Fibroblast of lung (primary cell): Measurements from ENCODE around the gene CLTB.

Experiments used
- EZH2 ChIP-seq: IDR thresholded peaks from 2 replicates; pipeline ENCODE4 v1.5.1; 2012; ENCODE audit warnings: low read length, control low read depth, mild to moderate bottlenecking; ENCODE audit errors: missing control alignments
- TF ChIP-seq, protein P1 (sequence below), 2 donors: IDR thresholded peaks in 1 of 2; conservative IDR thresholded peaks in 1 of 2; 1 replicate in 1 of 2; 2 replicates in 1 of 2; pipeline ENCODE4 v1.5.1; 2011 to 2012; ENCODE audit warnings: low read length in 2 of 2, control low read depth in 1 of 2, inconsistent platforms in 1 of 2, low read depth in 1 of 2, mild to moderate bottlenecking in 1 of 2

DNA sequence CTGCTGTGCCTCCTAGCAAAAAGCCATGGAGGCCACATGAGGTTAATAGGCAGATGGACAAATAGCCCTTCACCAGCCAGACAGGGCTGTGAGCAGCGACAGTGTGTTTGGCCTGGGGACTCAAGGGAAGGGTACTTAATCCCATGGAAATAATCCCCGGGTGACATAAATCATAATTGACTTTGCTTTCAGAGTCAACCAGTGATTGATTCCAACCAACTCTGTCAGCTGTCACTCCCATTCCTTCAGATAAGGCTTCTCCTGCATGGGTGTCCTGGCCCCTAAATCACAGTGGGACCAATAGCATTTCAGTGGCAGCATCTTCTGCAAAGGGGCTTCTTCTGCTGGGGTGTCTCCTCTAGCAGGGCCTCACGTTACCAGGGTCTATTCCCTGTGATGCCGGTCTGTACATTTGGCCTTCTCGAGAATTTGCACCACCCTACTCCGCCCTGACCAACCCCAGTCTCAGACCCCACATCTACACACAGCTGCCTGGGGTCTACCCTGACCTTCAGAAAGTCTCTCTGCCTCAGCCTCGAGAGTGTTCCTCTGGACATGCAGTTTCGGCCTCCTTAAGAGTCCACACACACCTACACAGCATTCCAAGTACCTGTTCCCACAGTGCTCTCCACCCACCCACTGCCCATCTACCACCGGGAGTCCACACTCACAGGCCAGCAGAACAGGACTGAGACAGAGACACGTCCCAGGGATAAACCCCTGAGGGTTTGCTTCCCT lies 3.7 kb downstream of the CLTB start:
- TF ChIP-seq, protein P1, sequence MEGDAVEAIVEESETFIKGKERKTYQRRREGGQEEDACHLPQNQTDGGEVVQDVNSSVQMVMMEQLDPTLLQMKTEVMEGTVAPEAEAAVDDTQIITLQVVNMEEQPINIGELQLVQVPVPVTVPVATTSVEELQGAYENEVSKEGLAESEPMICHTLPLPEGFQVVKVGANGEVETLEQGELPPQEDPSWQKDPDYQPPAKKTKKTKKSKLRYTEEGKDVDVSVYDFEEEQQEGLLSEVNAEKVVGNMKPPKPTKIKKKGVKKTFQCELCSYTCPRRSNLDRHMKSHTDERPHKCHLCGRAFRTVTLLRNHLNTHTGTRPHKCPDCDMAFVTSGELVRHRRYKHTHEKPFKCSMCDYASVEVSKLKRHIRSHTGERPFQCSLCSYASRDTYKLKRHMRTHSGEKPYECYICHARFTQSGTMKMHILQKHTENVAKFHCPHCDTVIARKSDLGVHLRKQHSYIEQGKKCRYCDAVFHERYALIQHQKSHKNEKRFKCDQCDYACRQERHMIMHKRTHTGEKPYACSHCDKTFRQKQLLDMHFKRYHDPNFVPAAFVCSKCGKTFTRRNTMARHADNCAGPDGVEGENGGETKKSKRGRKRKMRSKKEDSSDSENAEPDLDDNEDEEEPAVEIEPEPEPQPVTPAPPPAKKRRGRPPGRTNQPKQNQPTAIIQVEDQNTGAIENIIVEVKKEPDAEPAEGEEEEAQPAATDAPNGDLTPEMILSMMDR (conservative IDR thresholded peaks at IDR 0.05 in 1 of 2, IDR thresholded peaks at IDR 0.05 in 1 of 2; ENCODE audit: low read depth in 1 of 2, low read length in 2 of 2): no peak
- TF ChIP-seq EZH2: no peak
